AG08395 (cell line): Measurements from ENCODE around the gene TRIM69.
"Not testable (repeated sequence)": the region's sequence is repeated elsewhere in the genome, so short reads cannot be mapped to it uniquely, and the experiment has no call there.

Source experiments
- DNase-seq: peaks from one replicate; pipeline ENCODE4 v3.0.0; 2012; ENCODE audit warnings: mixed read lengths, low spot score

TRIM69 gene, protein sequence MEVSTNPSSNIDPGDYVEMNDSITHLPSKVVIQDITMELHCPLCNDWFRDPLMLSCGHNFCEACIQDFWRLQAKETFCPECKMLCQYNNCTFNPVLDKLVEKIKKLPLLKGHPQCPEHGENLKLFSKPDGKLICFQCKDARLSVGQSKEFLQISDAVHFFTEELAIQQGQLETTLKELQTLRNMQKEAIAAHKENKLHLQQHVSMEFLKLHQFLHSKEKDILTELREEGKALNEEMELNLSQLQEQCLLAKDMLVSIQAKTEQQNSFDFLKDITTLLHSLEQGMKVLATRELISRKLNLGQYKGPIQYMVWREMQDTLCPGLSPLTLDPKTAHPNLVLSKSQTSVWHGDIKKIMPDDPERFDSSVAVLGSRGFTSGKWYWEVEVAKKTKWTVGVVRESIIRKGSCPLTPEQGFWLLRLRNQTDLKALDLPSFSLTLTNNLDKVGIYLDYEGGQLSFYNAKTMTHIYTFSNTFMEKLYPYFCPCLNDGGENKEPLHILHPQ

GRCh38 chr15:44736181-44736765 is at the start of gene TRIM69:
Gene TRIM69, plus strand, starts transcription at chr15:44736528. Its CDS starts 177 bp downstream, at chr15:44736705.
- DNase-seq = no peak

DNA sequence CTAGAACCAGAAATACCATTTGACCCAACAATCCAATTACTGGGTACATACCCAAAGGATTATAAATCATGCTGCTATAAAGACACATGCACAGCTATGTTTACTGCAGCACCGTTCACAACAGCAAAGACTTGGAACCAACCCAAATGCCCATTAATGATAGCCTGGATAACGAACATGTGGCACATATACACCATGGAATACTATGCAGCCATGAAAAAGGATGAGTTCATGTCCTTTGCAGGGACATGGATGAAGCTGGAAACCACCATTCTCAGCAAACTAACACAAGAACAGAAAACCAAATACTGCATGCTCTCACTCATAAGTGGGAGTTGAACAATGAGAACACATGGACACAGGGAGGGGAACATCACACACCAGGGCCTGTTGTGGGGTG is 47.0 kb upstream of the TRIM69 start:
- not testable (repeated sequence) for DNase-seq

DNA sequence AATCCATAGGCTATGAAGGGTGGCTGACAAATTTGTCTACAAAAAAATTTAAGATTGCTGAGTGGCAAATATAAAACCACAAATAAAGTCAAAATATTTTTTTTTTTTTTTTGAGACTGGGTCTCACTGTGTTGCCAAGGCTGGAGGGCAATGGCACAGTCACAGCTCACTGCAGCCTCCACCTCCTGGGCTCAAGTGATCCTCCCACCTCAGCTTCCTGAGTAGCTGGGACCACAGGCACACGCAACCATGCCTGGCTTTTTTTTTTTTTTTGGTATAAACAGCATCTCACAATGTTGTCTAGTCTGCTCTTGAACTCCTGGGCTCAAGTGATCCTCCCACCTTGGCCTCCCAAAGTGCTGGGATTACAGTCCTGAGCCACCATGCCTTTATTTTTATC is 46.1 kb upstream of the TRIM69 start:
- DNase-seq = not testable (repeated sequence)

DNA sequence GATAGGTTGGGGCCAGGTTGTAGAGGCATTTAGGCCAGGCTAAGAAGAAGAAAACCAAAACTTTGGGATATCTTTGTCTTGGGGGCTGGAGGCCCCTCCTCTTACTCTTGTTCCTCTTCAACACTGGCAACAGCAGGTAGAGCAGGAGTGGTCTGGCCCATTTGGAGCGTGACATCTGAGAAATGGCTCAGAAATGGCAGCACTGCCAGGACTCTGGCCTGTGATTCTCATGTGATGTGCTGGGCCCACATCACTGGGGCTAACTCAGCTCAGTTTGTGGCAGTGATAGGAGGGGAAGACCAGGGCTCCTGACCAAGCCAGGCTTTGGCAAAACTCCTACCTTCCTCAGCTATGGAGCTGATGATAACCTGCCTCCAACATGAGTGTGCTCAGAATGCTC is 43.7 kb upstream of the TRIM69 start:
- no peak for DNase-seq

DNA sequence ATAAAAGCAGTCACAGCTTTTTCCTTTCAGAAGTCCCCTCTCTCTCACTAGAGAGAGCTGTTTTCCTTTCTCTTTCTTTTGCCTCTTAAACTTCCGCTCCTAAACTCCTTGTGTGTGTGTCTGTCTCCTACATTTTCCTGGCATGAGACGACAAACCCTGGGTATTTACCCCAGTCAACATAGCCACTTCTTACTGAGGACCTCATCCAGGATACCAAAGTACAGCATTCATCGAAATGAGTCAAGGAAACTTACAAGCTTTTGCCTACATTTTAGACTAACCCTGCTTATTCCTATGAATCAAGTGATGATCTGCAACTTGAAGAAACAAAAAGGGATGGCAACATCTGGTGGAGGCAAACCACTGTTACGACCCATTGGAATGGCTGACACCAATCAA is 41.9 kb upstream of the TRIM69 start:
- no peak for DNase-seq

GRCh38 chr15:44695294-44695693 is 41.0 kb upstream of the TRIM69 start:
- DNase-seq = no peak

GRCh38 chr15:44697014-44697413 is 39.3 kb upstream of the TRIM69 start:
- DNase-seq = no peak

GRCh38 chr15:44698641-44699040 is 37.7 kb upstream of the TRIM69 start:
- DNase-seq = no peak

DNA sequence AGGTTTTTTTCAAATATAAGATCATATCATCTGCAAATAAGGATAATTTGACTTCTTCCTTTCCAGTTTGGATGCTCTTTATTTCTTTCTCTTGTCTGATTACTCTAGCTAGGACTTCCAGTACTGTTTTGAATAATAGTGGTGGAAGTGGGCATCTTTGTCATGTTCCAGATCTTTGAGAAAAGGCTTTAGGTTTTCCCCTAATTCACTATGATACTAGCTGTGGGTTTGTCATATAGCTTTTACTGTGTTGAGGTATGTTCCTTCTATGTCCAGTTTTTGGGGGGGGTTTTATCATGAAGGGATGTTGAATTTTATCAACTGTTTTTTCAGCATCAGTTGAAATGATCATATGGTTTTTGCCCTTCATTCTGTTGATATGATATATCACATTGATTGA is 35.7 kb upstream of the TRIM69 start:
- not testable (repeated sequence) for DNase-seq

GRCh38 chr15:44705986-44706385 is 30.3 kb upstream of the TRIM69 start:
- DNase-seq = no peak

GRCh38 chr15:44706401-44706800 is 29.9 kb upstream of the TRIM69 start:
- DNase-seq = no peak

DNA sequence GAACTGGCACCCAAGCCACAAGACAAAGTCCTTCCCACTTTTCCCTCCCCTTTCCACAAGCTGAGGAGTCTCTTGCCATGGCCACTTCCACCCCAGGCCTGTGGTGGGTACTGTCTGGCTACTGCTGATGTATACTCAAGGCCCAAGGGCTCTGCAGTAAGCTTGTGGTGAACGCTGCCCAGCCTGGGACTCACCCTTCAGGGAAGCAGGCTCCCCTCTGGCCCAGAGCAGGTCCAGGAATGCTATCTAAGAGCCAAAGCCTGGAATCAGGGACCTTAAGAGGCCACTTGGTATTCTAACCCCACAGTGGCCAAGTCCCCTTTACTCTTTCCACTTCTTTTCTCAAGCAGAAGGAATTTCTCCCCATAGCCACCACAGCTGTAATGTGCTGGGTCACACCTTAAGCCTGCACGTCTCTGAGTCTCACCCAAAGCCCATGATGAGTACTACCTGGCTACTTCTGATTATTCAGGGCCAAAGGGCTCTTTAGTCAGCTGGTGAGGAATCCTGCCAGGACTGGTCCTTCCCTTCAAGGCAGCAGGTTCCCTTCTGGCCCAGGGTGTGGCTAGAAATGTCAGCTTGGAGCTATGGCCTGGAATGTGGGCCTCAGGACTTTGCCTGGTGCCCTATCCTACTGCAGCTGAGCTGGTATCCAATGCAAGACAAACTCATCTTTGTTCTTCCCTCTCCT is 29.2 kb upstream of the TRIM69 start:
- DNase-seq = no peak

DNA sequence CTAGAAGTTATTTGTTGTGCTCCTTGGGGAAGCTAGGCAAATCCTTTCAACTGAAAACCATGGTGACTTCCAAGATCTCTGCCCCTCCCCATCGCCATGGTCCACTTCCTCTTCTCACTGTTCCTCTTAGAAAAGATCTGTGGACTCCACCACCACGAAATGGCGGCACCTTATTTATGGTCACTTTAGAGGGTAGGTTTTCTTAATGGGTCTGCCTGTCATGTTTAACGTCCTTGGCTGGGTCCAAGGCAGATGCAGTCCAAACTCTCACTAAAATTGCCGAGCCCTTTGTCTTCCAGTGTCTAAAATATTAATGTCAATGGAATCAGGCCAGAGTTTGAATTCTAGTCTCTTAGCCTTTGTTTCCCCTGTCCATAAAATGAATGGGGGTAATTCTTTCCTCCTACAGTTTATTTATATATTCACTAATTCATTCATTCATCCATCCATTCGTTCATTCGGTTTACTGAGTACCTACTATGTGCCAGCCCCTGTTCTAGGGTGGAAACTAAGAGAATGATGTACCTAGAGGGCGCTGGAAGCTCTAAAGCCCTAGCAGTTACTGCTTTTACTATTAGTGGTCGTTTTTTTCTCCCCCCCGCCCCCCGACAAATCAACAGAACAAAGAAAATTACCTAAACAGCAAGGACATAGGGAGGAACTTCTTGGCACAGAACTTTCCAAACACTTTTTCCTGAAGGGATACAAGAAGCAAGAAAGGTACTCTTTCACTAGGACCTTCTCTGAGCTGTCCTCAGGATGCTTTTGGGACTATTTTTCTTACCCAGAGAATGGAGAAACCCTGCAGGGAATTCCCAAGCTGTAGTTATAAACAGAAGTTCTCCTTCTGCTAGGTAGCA is 25.9 kb upstream of the TRIM69 start:
- DNase-seq = no peak

- DNase-seq = peak; percentile 97
Observed at GRCh38 chr15:44711096-44711742, 25.1 kb upstream of the TRIM69 start, which contains the start of the genes B2M and PATL2. Gene B2M, plus strand, starts transcription at chr15:44711517. Its CDS starts 30 bp downstream, at chr15:44711547. Gene PATL2, minus strand, starts transcription at chr15:44711323. Its CDS starts 34,833 bp downstream, at chr15:44676490.

- peak; percentile 17 for DNase-seq
Observed at GRCh38 chr15:44711743-44712345, 24.5 kb upstream of the TRIM69 start.

DNA sequence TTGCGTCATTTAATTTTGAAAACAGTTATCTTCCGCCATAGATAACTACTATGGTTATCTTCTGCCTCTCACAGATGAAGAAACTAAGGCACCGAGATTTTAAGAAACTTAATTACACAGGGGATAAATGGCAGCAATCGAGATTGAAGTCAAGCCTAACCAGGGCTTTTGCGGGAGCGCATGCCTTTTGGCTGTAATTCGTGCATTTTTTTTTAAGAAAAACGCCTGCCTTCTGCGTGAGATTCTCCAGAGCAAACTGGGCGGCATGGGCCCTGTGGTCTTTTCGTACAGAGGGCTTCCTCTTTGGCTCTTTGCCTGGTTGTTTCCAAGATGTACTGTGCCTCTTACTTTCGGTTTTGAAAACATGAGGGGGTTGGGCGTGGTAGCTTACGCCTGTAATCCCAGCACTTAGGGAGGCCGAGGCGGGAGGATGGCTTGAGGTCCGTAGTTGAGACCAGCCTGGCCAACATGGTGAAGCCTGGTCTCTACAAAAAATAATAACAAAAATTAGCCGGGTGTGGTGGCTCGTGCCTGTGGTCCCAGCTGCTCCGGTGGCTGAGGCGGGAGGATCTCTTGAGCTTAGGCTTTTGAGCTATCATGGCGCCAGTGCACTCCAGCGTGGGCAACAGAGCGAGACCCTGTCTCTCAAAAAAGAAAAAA is 23.9 kb upstream of the TRIM69 start:
- peak; percentile 54 for DNase-seq

DNA sequence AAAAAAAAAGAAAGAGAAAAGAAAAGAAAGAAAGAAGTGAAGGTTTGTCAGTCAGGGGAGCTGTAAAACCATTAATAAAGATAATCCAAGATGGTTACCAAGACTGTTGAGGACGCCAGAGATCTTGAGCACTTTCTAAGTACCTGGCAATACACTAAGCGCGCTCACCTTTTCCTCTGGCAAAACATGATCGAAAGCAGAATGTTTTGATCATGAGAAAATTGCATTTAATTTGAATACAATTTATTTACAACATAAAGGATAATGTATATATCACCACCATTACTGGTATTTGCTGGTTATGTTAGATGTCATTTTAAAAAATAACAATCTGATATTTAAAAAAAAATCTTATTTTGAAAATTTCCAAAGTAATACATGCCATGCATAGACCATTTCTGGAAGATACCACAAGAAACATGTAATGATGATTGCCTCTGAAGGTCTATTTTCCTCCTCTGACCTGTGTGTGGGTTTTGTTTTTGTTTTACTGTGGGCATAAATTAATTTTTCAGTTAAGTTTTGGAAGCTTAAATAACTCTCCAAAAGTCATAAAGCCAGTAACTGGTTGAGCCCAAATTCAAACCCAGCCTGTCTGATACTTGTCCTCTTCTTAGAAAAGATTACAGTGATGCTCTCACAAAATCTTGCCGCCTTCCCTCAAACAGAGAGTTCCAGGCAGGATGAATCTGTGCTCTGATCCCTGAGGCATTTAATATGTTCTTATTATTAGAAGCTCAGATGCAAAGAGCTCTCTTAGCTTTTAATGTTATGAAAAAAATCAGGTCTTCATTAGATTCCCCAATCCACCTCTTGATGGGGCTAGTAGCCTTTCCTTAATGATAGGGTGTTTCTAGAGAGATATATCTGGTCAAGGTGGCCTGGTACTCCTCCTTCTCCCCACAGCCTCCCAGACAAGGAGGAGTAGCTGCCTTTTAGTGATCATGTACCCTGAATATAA is 23.0 kb upstream of the TRIM69 start:
- DNase-seq = peak; percentile 34

DNA sequence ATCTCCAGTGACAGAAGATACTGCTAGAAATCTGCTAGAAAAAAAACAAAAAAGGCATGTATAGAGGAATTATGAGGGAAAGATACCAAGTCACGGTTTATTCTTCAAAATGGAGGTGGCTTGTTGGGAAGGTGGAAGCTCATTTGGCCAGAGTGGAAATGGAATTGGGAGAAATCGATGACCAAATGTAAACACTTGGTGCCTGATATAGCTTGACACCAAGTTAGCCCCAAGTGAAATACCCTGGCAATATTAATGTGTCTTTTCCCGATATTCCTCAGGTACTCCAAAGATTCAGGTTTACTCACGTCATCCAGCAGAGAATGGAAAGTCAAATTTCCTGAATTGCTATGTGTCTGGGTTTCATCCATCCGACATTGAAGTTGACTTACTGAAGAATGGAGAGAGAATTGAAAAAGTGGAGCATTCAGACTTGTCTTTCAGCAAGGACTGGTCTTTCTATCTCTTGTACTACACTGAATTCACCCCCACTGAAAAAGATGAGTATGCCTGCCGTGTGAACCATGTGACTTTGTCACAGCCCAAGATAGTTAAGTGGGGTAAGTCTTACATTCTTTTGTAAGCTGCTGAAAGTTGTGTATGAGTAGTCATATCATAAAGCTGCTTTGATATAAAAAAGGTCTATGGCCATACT is 21.1 kb upstream of the TRIM69 start:
- DNase-seq = no peak
